WERI-Rb-1 (cell line): ENCODE measurements around the gene RASSF4.
A peak's percentile ranks its signal among the peaks of the same experiment; 100 is the strongest.

Experiments used
- DNase-seq: peaks from one replicate; pipeline ENCODE4 v3.0.0-alpha.2; 2020
- H3K27ac ChIP-seq: fragments of 250-450 bp; sonication (Bioruptor Pico); 2 replicates; pipeline ENCODE4 v1.5.1; 2020; ENCODE audit warnings: mild to moderate bottlenecking, moderate library complexity
- H3K27me3 ChIP-seq: fragments of 250-450 bp; sonication (Bioruptor Pico); 2 replicates; pipeline ENCODE4 v1.5.1; 2021; ENCODE audit warnings: mild to moderate bottlenecking, low read depth, moderate library complexity; ENCODE audit not compliant: insufficient read depth, severe bottlenecking
- H3K36me3 ChIP-seq: fragments of 250-450 bp; sonication (Bioruptor Pico); 2 replicates; pipeline ENCODE4 v1.5.1; 2020; ENCODE audit warnings: mild to moderate bottlenecking, moderate library complexity
- H3K4me3 ChIP-seq: 2 replicates; pipeline ENCODE4 v1.5.1; 2011; ENCODE audit warnings: low read depth, mild to moderate bottlenecking, control low read depth, low read length
- H3K9me3 ChIP-seq: fragments of 250-450 bp; sonication (Bioruptor Pico); 2 replicates; pipeline ENCODE4 v1.5.1; 2021; ENCODE audit warnings: mild to moderate bottlenecking, moderate library complexity; ENCODE audit not compliant: severe bottlenecking
- CTCF ChIP-seq: IDR thresholded peaks from 2 replicates; pipeline ENCODE4 v1.5.1; 2011; ENCODE audit warnings: low read depth, mild to moderate bottlenecking, control low read depth, inconsistent platforms, low read length

Gene RASSF4

DNA sequence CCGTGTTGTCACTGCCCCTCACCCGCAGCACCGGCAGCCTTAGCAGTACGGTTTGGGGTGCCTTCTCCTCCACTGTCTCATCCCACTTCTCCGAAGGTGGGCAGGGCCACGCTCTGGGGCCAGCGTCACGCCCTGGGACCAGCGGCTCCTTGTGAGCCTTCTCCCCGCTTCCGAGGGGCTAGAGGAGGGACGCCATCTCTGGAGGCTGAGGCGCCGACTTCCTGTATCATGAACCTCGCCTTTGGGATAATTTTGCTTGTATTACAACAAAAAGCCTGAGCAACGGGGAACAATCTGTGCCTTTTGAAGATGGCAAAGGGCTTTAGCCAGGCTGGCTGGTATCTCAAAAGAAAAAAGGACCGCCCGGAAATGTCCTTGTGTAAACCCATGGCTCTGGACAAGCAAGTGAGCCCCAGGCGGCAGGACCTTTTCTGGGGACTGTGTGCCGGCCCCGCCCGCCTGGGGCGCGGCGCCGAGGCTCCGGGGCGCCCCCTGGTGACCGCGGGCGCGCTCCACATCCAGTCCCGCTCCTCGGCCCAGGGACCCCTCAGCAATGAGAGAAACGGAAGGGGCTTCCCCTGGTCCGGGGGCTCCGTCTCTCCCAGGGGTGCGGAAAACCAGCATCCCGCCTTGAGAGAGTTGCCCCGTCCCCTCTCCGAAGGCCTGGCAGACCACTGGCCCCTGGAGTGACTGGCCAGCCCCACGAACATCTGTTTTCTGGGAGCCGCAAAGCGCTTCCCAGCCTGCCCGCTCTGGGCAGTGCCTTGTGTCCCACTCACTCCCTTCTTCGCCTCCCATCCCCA lies 15.2 kb downstream of the RASSF4 start:
- Histone ChIP-seq H3K27me3 (no peaks in the 10 kb centered on the region), H3K36me3 (peaks cover 14% of the 10 kb centered on the region), H3K4me3 (peak overlapping the region; percentile 43), H3K27ac (peak overlapping the region; percentile 39), H3K9me3 (no peaks in the 10 kb centered on the region)
- DNase-seq, result peak; percentile 54
- peak; percentile 84 for TF ChIP-seq CTCF

DNA sequence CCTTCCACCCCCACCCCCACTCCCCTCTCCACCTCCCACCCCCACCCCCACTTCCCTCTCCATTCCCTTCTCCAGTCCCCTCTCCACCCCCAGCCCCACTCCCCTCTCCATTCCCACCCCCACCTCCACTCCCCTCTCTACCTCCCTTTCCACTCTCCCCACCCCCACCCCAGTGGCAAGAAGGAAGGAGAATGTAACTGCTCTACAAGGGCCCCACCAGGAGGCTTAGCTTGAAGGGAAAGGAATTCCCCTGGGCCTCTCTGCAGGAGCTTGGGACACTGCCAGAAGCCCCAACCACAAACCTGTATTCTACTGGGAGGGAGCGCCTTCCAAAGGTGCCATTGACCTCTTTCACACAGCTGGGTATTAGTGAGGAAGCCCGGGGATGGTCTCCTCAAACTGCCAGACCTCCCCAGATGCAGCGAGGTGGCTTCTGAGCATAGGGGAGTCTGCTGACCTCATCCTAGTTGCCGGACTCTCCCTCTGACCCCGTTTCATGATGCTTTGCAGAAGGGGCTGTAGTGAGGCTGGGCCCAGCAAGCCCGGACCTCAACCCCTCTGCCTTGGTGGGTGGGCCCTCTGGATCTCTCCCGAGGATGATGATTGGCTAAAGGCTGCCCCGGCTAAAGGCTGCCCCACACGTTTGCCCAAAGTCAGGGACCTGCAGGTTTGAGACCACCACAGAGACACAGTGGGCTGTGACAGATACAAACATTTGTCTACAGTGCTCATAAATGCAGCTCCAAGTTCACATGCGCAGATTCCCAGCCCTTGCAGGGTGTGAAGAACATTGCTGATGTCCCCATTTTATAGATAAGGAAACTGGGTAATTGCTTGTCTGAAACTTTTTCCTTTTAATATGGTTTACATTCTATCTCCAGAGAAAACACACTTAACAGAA lies 16.1 kb downstream of the RASSF4 start:
- no peak for TF ChIP-seq CTCF
- Histone ChIP-seq H3K36me3 (peaks cover 11% of the 10 kb centered on the region), H3K9me3 (no peaks in the 10 kb centered on the region), H3K4me3 (peak overlapping the region; percentile 9), H3K27ac (no peak overlapping the region; the same call in 1 of the 2 replicates), H3K27me3 (no peaks in the 10 kb centered on the region)
- peak; percentile 41 for DNase-seq

GRCh38 chr10:44976352-44977198 lies 17.0 kb downstream of the RASSF4 start:
- H3K27ac ChIP-seq, result no peak overlapping the region
- H3K36me3 ChIP-seq, result peaks cover 6% of the 10 kb centered on the region; the same call in 1 of the 2 replicates
- H3K9me3 ChIP-seq, result no peaks in the 10 kb centered on the region
- no peak for DNase-seq
- peak overlapping the region; percentile 88; the same call in 1 of the 2 replicates for H3K4me3 ChIP-seq
- no peak for TF ChIP-seq CTCF
- no peaks in the 10 kb centered on the region for H3K27me3 ChIP-seq

- Histone ChIP-seq H3K9me3 (no peaks in the 10 kb centered on the region), H3K27ac (peak overlapping the region; percentile 84), H3K36me3 (peaks cover 6% of the 10 kb centered on the region; the same call in 1 of the 2 replicates), H3K27me3 (no peaks in the 10 kb centered on the region), H3K4me3 (peak overlapping the region; percentile 88)
- TF ChIP-seq CTCF, result 0 out of 2 replicates have a peak, but pooled peaks have one; percentile 15
- DNase-seq, result no peak
Measured at GRCh38 chr10:44977287-44978212, 17.9 kb downstream of the RASSF4 start.
